ENCODE measurements around the gene MEIS1. TPM values are rescaled to one million over a fixed set of nuclear protein-coding genes. Genes with fewer than 3 reads are reported as not detected.
A peak's percentile ranks its signal among the peaks of the same experiment; 100 is the strongest.

The MEIS1 gene
- total and polyA plus RNA-seq, 8 donors = 4.8 to 172 (median 38.5) TPM

GRCh38 chr2:66583881-66584280 lies 149.0 kb downstream of the MEIS1 start:
- Histone ChIP-seq H3K27me3 (peaks cover 0 to 59% (median 47%) of the 10 kb centered on the region in 3 donors), H3K4me1 (peaks cover 0 to 12% (median 8%) of the 10 kb centered on the region in 4 donors), H3K9me3 (no peaks in the 10 kb centered on the region), H3K27ac (peak overlapping the region in 4 of 5 donors; percentile 84 to 94 (median 86)), H3K4me3 (peak overlapping the region in 2 of 4 donors; percentile 40 to 47), H3K36me3 (no peaks in the 10 kb centered on the region)
- 35 to 62% (median 46%) methylated on average over 5 of the region's 5 CpGs for WGBS, 5 donors
- TF ChIP-seq POLR2A (IDR thresholded peaks at IDR 0.05) = no peak
- TF ChIP-seq, protein P1, sequence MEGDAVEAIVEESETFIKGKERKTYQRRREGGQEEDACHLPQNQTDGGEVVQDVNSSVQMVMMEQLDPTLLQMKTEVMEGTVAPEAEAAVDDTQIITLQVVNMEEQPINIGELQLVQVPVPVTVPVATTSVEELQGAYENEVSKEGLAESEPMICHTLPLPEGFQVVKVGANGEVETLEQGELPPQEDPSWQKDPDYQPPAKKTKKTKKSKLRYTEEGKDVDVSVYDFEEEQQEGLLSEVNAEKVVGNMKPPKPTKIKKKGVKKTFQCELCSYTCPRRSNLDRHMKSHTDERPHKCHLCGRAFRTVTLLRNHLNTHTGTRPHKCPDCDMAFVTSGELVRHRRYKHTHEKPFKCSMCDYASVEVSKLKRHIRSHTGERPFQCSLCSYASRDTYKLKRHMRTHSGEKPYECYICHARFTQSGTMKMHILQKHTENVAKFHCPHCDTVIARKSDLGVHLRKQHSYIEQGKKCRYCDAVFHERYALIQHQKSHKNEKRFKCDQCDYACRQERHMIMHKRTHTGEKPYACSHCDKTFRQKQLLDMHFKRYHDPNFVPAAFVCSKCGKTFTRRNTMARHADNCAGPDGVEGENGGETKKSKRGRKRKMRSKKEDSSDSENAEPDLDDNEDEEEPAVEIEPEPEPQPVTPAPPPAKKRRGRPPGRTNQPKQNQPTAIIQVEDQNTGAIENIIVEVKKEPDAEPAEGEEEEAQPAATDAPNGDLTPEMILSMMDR (IDR thresholded peaks at IDR 0.05) = no peak
- peak in 1 of 2 donors; percentile 48 for DNase-seq
- intact Hi-C loops (cut with DNase I; ENCODE audit: low total_unique reads) = no loop called here

DNA sequence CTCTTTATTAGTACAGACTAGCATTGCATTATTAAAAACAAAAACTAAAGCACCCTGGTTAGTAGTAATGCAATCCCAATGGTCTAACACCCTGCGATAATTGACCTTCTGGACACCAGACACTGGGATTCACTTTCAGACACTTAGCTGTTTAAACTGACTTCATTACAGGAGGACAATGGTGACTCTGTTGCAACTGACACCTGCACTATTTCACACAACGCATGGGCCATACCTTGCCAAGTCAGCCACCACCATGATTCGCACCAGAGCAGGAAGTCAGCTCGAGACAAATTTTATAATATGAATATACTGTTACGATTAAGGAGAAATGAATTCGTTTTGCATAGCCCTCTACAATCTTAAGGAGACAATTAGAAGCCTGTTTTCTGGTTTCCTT lies 150.7 kb downstream of the MEIS1 start:
- TF ChIP-seq, protein P1 (IDR thresholded peaks at IDR 0.05) = no peak
- TF ChIP-seq EP300 (IDR thresholded peaks at IDR 0.05) = no peak
- TF ChIP-seq POLR2A (IDR thresholded peaks at IDR 0.05) = no peak
- no peak for TF ChIP-seq POLR2AphosphoS5 (IDR thresholded peaks at IDR 0.05)
- Histone ChIP-seq H3K4me3 (no peak overlapping the region), H3K9me3 (no peaks in the 10 kb centered on the region), H3K4me1 (peaks cover 0 to 12% (median 8%) of the 10 kb centered on the region in 4 donors), H3K27me3 (peaks cover 0 to 42% (median 30%) of the 10 kb centered on the region in 3 donors), H3K36me3 (no peaks in the 10 kb centered on the region), H3K27ac (no peak overlapping the region)
- DNase-seq = peak in 1 of 2 donors; percentile 60
- WGBS, 5 donors = 66 to 79% (median 75%) methylated on average over 6 of the region's 6 CpGs
- intact Hi-C loops (cut with DNase I; ENCODE audit: low total_unique reads) = no loop called here

- intact Hi-C loops (cut with DNase I; ENCODE audit: low total_unique reads) = no loop called here
- no peaks in the 10 kb centered on the region for H3K9me3 ChIP-seq
- no peak overlapping the region for H3K27ac ChIP-seq
- peak; percentile 45 to 69 for DNase-seq
- no peak overlapping the region for H3K4me3 ChIP-seq
- H3K4me1 ChIP-seq = peaks cover 0 to 5% (median 0%) of the 10 kb centered on the region in 4 donors
- H3K36me3 ChIP-seq = no peaks in the 10 kb centered on the region
- H3K27me3 ChIP-seq = peaks cover 0 to 25% (median 15%) of the 10 kb centered on the region in 3 donors
- TF ChIP-seq POLR2A (IDR thresholded peaks at IDR 0.05) (no peak), POLR2AphosphoS5 (IDR thresholded peaks at IDR 0.05) (no peak), EP300 (IDR thresholded peaks at IDR 0.05) (no peak)
- TF ChIP-seq, protein P1 (IDR thresholded peaks at IDR 0.05) = peak in 1 of 7 experiments; percentile 19
- 39 to 57% (median 47%) methylated on average over 4 of the region's 4 CpGs for WGBS, 5 donors
These were observed 152.3 kb downstream of the MEIS1 start for GRCh38 chr2:66587216-66587615.

DNA sequence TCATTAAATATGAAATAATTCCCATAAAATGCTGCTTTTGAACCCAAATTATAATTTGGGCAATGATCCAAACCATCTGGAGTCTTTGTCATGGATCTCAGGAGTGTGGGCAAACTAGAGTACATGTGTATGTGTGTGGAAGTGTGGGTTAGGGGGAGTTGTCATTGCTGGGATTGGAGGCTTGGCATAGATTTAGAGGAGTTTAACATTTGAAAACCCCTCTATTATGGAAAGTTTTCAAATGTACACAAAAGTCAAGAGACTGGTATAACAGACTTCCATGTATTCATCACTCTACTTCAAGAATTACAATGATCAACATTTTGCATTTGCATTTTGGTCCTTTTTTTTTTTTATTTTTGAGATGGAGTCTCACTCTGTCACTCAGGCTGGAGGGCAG lies 159.1 kb downstream of the MEIS1 start:
- TF ChIP-seq POLR2A (IDR thresholded peaks at IDR 0.05) = no peak
- TF ChIP-seq, protein P1 (IDR thresholded peaks at IDR 0.05) = no peak
- TF ChIP-seq EP300 (IDR thresholded peaks at IDR 0.05) = no peak
- no peak for TF ChIP-seq POLR2AphosphoS5 (IDR thresholded peaks at IDR 0.05)
- H3K27me3 ChIP-seq = no peaks in the 10 kb centered on the region
- H3K4me3 ChIP-seq = no peak overlapping the region
- H3K36me3 ChIP-seq = no peaks in the 10 kb centered on the region
- H3K4me1 ChIP-seq = peaks cover 0 to 5% (median 0%) of the 10 kb centered on the region in 4 donors
- no peaks in the 10 kb centered on the region for H3K9me3 ChIP-seq
- intact Hi-C loops (cut with DNase I; ENCODE audit: low total_unique reads) = no loop called here
- no peak for DNase-seq
- H3K27ac ChIP-seq = no peak overlapping the region

Measured in stomach (tissue), 9 donors.